GM19193 (cell line): ENCODE measurements around the gene ATP2B2.

ENCODE experiments used
- POLR2A ChIP-seq: IDR thresholded peaks from 4 replicates; pipeline ENCODE4 v1.6.1; 2011; ENCODE audit not compliant: insufficient read depth, insufficient read length; ENCODE audit errors: extremely low read depth

The ATP2B2 gene

DNA sequence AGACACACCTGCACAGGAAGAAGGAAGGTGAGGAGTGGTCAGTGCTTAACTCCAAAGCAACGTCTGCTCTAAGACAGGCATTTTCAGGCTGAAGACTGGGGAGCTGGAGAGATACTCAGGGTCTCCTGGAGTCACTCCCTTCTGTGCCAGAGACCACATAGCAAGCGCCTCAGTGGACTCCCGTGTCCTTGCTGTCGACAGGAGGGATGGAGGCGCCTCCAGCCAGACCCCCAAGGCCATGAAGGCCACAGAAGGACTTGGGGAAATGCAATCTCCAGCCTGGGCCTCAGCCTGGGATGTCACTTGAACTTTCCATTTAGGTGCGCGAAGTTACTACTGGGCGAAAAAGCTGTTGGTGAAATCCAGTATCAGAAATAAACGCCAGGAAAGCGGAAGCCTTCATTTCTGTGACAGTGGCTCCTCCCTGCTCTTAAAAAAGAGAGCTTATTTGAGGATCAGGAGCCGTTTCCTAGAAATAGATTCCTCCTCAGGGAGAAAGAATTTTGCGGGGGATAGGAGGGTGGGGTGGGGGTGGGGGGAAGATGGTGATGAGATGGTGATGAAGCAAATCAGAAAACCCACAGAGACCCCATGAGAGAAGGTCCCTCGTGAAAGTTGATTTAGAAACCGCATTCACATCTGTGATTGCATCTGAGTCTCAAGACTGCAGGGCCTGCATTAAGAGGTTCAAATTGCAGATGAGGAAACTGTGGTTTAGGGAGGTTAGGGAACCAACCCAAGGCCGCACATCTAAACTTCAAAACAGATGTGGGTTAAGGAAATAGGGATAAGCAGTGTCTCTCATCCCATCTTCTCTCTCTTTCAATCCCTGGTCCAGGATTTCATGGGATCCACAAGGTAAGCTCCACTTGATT is 78.8 kb downstream of the ATP2B2 start:
- TF ChIP-seq POLR2A = no peak

DNA sequence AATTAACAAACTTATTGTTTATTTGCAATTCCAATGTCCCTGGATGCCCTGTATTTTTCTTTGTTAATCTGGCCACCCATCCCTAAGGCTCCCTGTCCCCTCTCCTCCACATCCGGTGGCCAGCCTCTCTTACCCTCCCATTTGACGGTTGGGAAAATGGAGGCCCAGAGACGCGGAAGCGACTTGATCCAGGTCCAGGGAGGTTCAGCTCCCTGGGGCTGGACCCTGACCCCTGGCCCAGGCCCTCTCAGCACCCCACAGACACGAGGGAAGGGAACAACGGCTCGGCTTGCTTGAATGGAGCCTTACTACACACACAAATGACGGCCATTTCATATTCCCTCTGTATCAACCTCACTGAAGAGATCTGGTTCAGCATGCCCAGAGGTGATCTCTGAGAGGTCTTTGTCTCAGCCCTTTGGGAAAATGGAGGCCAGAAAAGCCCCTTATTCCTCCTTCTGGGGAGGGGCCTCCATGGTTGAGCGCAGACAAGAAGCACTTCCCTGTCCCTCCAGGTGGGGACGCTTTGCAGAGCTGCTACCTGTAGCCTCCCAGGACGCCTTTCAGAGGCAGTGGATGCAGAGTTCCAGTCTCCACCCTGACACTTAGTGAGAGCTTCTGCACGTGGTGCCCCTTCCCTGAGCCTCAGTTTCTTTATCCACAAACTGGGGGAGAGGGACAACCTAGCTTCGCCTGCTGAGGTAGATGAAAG is 82.1 kb downstream of the ATP2B2 start:
- no peak for TF ChIP-seq POLR2A

DNA sequence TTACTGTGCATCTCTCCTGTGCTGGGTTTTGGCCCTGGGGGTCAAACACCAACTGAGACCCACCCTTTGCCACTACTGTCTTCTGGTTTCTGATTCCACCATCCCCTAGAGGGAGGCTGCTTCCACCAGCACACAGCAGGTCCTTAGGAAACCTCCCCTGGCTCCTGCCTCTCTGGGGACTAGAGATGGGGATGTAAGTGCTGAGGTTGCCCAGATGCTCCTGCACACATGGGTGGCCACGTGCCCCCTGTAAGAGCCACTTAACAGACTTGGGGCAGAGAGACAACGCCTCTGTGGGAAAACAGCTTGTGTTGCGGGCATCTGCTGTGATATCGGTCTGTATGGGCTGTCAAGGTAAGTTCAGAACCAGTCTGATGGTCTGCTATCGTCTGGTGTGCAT is 83.4 kb downstream of the ATP2B2 start:
- no peak for TF ChIP-seq POLR2A

DNA sequence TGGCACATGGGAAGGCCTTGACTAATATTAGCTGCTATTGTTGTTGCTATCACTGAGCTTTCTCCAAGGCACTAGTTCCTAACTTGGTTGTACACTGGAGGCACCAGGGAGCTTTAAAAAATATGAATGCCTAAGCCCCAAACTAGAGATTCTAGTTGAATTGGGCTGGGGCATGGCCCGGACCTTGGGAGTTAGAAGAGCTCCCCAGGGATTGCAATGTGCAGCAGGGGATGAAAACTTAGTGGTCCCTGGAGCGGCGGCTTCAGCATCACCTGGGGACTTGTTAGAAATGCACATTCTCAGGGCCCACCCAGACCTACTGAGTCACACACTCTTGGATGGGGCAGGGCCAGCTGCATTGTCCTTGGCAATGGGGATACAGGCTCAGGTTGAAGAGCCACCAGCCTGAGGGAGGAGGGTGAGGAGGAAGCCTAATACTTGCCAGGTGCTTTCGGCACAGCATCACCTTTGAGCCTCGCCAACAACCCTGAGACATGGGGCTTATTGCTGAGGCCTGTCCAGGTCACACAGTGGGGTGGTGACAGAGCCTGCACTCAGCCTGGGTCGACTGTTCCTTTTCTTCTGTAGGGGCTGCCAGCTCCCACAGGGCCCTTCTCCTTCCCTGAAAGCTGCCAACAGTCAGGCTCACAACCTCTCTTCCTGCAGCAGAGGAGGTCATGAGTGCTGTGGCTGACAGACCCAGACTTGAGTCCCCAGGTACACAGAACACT is 84.5 kb downstream of the ATP2B2 start:
- TF ChIP-seq POLR2A = no peak

DNA sequence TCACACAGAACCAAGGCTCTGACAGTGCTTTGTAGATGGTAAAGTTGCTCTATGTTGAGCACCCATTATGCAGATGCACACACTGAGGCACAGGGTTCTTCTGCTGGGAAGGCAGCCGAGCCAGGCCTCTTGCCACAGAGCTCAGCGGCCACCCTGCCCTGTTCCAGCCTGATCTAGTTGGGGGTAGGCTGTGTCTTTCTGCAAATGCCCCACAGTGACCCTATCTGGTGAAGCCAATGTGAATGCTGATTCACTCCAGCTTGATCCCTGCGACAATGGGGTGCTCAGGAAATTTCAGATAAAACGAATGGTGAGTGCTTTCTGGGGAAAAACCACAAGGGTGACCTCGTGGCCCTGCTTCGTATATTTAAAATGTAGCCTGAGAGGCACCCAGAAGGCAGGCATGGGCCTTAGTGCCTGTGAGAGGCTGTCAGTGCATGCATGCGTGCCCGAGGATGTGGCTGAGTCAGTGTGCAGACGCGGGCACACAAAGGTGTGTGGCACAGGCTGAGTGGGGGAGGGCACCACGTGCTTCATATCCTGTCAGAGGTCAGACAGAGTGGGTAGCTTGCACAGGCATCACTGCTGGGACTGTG is 85.7 kb downstream of the ATP2B2 start:
- no peak for TF ChIP-seq POLR2A

DNA sequence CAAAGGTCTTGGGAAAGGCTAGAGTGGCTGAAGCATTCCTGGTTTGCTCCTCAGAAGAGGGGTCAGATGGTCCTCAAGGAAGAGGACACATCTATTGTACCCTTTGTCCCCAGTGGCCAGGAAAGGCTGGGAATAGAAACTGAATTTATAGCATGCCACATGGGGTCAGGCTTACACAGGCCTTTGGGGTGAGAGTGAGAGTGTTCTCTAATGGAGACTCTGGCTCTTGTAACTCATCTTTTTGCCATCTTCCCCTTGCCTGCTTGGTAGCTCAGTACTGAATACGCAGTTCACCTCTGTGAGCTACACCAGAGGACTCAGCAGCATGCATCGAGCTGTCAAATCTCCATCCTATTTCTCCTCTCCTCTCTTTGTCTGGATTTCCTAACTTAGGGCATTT is 87.5 kb downstream of the ATP2B2 start:
- TF ChIP-seq POLR2A = no peak

DNA sequence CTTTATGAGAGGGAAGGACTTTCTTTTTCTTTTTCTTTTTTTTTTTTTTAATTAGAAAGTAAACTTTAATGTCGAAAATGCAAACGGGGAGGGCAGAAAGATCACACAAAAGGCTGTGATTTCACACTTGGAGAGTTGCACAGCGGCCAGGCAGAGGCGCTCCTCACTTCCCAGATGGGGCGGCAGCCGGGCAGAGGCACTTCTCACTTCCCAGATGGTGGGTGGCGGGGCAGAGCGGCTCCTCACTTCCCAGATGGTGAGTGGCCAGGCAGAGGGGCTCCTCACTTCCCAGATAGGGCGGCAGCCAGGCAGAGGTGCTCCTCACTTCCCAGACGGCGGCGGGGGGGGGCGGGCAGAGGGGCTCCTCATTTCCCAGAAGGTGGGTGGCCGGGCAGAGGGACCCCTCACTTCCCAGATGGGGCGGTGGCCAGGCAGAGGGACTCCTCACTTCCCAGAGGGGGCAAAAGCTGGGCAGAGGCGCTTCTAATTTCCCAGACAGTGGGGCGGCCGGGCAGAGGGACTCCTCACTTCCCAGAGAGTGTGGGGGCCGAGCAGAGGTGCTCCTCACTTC is 88.6 kb downstream of the ATP2B2 start:
- no peak for TF ChIP-seq POLR2A

DNA sequence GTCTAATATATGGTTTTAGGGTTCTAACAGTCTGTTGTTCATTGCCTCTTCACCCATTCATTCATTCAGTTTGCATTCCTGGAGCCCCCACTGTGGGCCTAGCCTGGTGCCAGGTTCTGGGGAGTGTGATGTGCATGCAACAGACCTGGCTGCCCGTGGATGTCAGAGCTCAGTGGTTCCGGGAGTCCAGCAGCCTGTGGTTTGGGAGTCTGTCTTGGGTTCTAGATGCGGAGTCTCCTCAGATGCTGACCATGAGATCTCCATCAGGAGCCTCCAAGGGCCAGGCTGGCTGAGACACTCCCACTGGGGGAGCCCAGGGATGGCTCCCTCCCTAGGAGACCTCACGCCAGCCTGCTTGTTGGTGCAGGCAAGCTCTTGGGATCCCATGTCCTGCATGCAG is 92.3 kb downstream of the ATP2B2 start:
- no peak for TF ChIP-seq POLR2A

DNA sequence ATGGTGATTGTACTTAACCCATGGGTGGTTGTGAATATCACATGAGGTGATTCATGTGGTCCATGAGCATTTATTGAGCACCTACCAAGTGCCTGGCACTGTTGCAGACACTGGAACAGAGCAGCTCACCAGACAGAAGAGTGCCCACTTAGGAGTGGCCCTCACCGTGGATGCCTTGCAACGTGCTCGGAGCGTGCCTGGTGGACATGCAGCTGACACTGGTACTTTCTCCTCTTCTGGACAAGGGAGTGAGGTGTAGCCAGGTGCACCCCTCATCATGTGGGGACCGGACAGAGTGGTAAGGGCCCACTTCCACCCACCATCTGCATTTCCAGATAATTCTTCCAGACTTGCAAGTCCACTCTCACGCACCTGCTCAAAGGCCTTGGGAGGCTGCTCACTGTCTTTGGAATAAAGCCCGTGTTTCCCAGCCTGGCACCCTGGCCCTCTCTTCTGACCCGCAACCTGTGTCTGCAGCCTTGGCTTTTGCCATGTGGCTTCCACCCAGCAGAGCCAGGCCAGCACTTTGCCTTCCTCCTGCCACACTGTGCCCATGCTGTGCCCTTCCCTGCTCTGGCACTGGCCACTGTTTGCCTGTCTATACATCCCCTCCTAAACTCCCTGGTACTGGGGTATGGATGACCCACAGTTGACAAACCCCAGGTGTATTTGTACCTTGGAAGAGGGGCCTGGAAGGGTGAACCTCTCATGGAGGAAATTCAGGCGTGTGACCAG is 93.6 kb downstream of the ATP2B2 start:
- no peak for TF ChIP-seq POLR2A

DNA sequence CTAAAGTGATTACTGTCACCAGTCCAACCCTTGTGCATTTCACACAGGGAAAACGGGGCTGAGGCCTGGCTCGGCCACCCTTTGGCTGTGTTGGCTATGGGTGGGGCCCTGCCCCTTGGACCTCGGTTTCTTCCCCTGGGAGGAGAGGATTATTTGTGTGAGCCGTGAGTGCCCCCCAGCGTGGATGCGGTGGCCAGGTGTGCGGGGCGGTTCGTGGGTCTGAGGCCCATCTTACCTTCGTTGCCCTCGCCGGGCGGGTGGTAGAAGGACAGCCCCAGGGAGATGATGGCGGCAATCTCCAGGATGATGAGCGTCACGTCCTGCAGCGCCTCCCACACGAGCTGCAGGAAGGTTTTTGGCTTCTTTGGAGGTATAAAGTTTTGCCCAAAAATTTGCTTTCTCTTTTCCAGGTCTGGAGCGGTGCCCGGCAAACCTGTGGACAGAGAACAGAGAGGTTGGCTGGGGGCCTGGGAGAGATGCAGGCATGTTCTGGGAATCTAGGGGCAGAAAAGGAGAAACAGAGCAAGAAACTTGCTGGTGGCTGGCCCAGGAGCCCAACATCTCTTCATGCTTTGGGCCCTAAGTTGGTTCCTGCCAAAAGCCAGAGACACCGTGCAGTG is 94.9 kb downstream of the ATP2B2 start:
- no peak for TF ChIP-seq POLR2A

DNA sequence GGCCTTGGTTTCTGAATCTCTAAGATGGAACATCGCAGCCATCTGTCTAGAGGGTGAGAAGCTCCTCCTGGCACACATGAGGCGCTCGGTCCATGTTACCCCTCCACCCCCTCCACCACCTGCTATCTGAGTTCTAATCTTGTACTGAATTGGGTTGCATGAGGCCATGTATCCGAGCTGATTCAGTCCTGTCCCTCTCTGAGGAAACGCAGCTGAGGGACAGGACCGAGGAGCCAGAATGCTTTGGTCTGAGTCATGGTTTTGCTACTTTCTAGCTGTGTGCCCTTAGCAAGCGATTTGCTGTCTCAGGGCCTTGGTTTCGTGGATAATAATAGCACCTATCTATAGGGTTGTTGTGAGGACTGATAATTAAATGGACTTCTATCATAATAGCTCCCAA is 96.7 kb downstream of the ATP2B2 start:
- TF ChIP-seq POLR2A = no peak

DNA sequence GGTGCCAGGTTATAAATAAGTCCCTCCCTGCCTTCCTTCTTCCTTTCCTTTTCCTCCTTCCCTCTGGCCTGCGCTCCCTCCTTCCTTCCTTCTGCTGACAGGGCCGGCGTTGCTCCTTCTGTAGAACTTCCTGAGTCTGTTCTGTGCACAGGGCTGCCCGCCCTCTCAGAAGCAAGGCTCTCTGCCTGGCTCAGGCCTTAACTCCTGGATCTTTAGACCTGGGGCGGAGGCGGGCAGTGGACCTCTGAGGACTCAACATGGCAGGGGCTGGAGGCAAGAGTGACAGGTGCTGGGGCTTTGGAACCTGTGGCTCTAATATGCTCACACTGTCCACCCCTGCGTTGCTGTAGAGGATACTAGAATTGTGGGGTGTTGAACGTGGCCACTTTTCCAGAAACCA is 98.0 kb downstream of the ATP2B2 start:
- TF ChIP-seq POLR2A = no peak

DNA sequence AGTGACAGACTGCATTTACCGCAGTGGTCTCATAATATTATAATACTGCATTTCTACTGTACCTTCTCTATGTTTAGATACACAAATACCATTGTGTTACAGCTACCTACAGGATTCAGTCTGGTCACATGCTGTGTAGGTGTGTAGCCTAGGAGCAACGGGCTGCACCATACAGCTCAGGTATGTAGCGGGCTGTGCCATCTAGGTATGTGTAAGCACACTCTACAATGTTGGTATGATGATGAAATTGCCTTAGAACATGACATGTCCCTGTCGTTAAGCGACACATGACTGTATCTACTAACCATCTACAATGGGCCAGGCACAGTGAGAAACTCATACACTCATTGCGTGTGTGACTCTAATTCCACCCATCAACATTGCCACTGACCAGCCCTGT is 99.0 kb downstream of the ATP2B2 start:
- TF ChIP-seq POLR2A = no peak

DNA sequence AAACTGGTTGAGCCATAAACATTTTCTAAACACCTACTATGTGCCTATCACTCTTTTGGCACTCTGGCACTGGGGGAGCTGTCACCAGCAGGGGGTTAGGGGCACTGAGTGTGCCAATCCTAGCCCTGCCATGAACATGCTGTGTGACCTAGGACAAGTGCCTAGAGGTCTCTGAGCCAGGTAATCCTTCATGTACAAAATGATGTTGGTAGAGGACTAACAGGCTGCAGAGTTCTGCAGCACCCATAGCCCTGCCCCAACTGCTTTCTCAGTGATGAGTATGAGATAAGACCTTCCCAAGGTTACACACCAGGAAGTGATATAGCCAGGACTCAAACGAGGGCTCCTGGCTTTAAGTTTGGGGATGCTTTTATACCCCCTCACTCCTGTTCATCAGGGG is 99.6 kb downstream of the ATP2B2 start:
- TF ChIP-seq POLR2A = no peak
